Activated naive CD4-positive, alpha-beta T cell treated with anti-CD3 and anti-CD28 coated beads, Interleukin-2, amount 50 U/mL, for 72 hours (primary cell): Measurements from ENCODE around the gene ACTR1A. TPM values are rescaled to one million over a fixed set of nuclear protein-coding genes. Genes with fewer than 3 reads are reported as not detected.

ENCODE experiments used
- ATAC-seq, 2 donors: fragments of 150-1000 bp; cut with Tn5 transposase; 2 replicates each; pipeline ENCODE4 v1.10.0; 2021; ENCODE audit warnings: mild to moderate bottlenecking in 2 of 2, moderate library complexity in 2 of 2
- DNase-seq, 2 donors: peaks; one replicate each; pipeline ENCODE4 v3.0.0; 2021 to 2022; ENCODE audit warnings: low spot score in 2 of 2
- H3K27ac Mint-ChIP-seq, 2 donors: one replicate each; pipeline ENCODE4 v1.8.0; 2022; ENCODE audit warnings: mild to moderate bottlenecking in 2 of 2, mixed read lengths in 2 of 2
- H3K36me3 Mint-ChIP-seq, 2 donors: one replicate each; pipeline ENCODE4 v1.8.0; 2022; ENCODE audit warnings: mixed read lengths in 2 of 2
- H3K9me3 Mint-ChIP-seq, 2 donors: one replicate each; pipeline ENCODE4 v1.8.0; 2022; ENCODE audit warnings: mixed read lengths in 2 of 2
- total RNA-seq, 2 donors: library from RNA; stranded (reverse); gene quantifications; one replicate each; pipeline ENCODE4 v1.2.3, GENCODE V29; 2022

ACTR1A gene
- total RNA-seq, 2 donors from 2014 or later, result 48.9 to 97.4 TPM

- DNase-seq, result no peak
- no peaks in the 10 kb centered on the region for H3K9me3 Mint-ChIP-seq
- no peak for ATAC-seq
- H3K36me3 Mint-ChIP-seq, result peaks cover 17 to 22% of the 10 kb centered on the region in 2 donors
- peak within 1 kb of the TSS; percentile 83 to 94 for H3K27ac Mint-ChIP-seq
These were observed 51.2 kb downstream of the ACTR1A start, which contains the start of gene C10orf95 for GRCh38 chr10:102451105-102451969. TSS of gene C10orf95 (minus strand) at chr10:102451543. CDS start at chr10:102451093, 450 bp downstream.

GRCh38 chr10:102450374-102451104 lies 52.0 kb downstream of the ACTR1A start:
- Mint-ChIP-seq H3K9me3 (no peaks in the 10 kb centered on the region), H3K36me3 (peaks cover 17 to 22% of the 10 kb centered on the region in 2 donors), H3K27ac (peak overlapping the region; percentile 94)
- ATAC-seq (peak; percentile 53 to 80), DNase-seq (peak; percentile 84 to 86)

- H3K27ac Mint-ChIP-seq, result peak overlapping the region; percentile 94
- no peaks in the 10 kb centered on the region for H3K9me3 Mint-ChIP-seq
- H3K36me3 Mint-ChIP-seq, result peaks cover 15 to 22% of the 10 kb centered on the region in 2 donors
- DNase-seq, result no peak
- ATAC-seq, result peak in 1 of 2 donors; percentile 0
These were observed 52.5 kb downstream of the ACTR1A start for GRCh38 chr10:102450124-102450373.

GRCh38 chr10:102449321-102450123 lies 53.0 kb downstream of the ACTR1A start:
- Mint-ChIP-seq H3K9me3 (no peaks in the 10 kb centered on the region), H3K27ac (peak overlapping the region; percentile 94), H3K36me3 (peaks cover 10 to 22% of the 10 kb centered on the region in 2 donors)
- DNase-seq (peak; percentile 78 to 80), ATAC-seq (peak; percentile 49 to 67)

GRCh38 chr10:102444851-102445250 lies 57.7 kb downstream of the ACTR1A start:
- Mint-ChIP-seq H3K9me3 (no peaks in the 10 kb centered on the region), H3K27ac (no peak overlapping the region), H3K36me3 (peaks cover 0 to under 1% of the 10 kb centered on the region in 2 donors)
- DNase-seq (no peak), ATAC-seq (no peak)

- peak overlapping the region in 1 of 2 donors; percentile 84 for H3K27ac Mint-ChIP-seq
These were observed 64.1 kb downstream of the ACTR1A start for GRCh38 chr10:102438374-102438773.

GRCh38 chr10:102437515-102437914 lies 65.0 kb downstream of the ACTR1A start:
- no peaks in the 10 kb centered on the region for H3K9me3 Mint-ChIP-seq
- peak overlapping the region; percentile 81 to 84 for H3K27ac Mint-ChIP-seq
- H3K36me3 Mint-ChIP-seq, result peaks cover 20 to 22% of the 10 kb centered on the region in 2 donors
- DNase-seq (no peak), ATAC-seq (no peak)

More at GRCh38 chr10:102438374-102438773, 64.1 kb downstream of the ACTR1A start:
- Mint-ChIP-seq H3K9me3 (no peaks in the 10 kb centered on the region), H3K36me3 (peaks cover 20 to 22% of the 10 kb centered on the region in 2 donors)
- no peak for DNase-seq
- ATAC-seq, result no peak

- H3K36me3 Mint-ChIP-seq, result peaks cover 27 to 33% of the 10 kb centered on the region in 2 donors
These were observed 66.2 kb downstream of the ACTR1A start for GRCh38 chr10:102436312-102436711.

GRCh38 chr10:102435529-102436233 lies 66.8 kb downstream of the ACTR1A start:
- Mint-ChIP-seq H3K36me3 (peaks cover 27 to 33% of the 10 kb centered on the region in 2 donors), H3K27ac (peak overlapping the region; percentile 84 to 90), H3K9me3 (no peaks in the 10 kb centered on the region)
- DNase-seq (peak in 1 of 2 donors; percentile 39), ATAC-seq (peak; percentile 24 to 27)

More at GRCh38 chr10:102436312-102436711, 66.2 kb downstream of the ACTR1A start:
- H3K9me3 Mint-ChIP-seq, result no peaks in the 10 kb centered on the region
- DNase-seq, result no peak
- ATAC-seq, result no peak
- H3K27ac Mint-ChIP-seq, result peak overlapping the region; percentile 84 to 90

- H3K36me3 Mint-ChIP-seq, result peaks cover 27 to 33% of the 10 kb centered on the region in 2 donors
- peak overlapping the region; percentile 81 to 84 for H3K27ac Mint-ChIP-seq
- DNase-seq (no peak), ATAC-seq (no peak)
- H3K9me3 Mint-ChIP-seq, result no peaks in the 10 kb centered on the region
These were observed 67.4 kb downstream of the ACTR1A start for GRCh38 chr10:102435133-102435497.

- no peaks in the 10 kb centered on the region for H3K9me3 Mint-ChIP-seq
- H3K27ac Mint-ChIP-seq, result peak overlapping the region; percentile 48 to 84
- peaks cover 27 to 33% of the 10 kb centered on the region in 2 donors for H3K36me3 Mint-ChIP-seq
- DNase-seq (no peak), ATAC-seq (no peak)
These were observed 67.9 kb downstream of the ACTR1A start for GRCh38 chr10:102434394-102435132.

- DNase-seq (no peak), ATAC-seq (no peak)
- no peaks in the 10 kb centered on the region for H3K9me3 Mint-ChIP-seq
- peak overlapping the region; percentile 96 to 97 for H3K27ac Mint-ChIP-seq
- H3K36me3 Mint-ChIP-seq, result peaks cover 27 to 33% of the 10 kb centered on the region in 2 donors
These were observed 68.9 kb downstream of the ACTR1A start for GRCh38 chr10:102433619-102434046.

GRCh38 chr10:102432162-102432950 lies 70.2 kb downstream of the ACTR1A start, which contains the start of gene CUEDC2:
TSS of gene CUEDC2 (minus strand) at chr10:102432574. CDS start at chr10:102425188, 7,386 bp downstream.
- Mint-ChIP-seq H3K9me3 (no peaks in the 10 kb centered on the region), H3K27ac (peak within 1 kb of the TSS; percentile 96 to 98), H3K36me3 (peaks cover 19 to 23% of the 10 kb centered on the region in 2 donors)
- DNase-seq (peak; percentile 96 to 99), ATAC-seq (peak; percentile 93 to 96)

GRCh38 chr10:102431452-102432124 lies 70.9 kb downstream of the ACTR1A start:
- ATAC-seq, result no peak
- Mint-ChIP-seq H3K36me3 (peaks cover 14 to 17% of the 10 kb centered on the region in 2 donors), H3K27ac (peak overlapping the region; percentile 96 to 98), H3K9me3 (no peaks in the 10 kb centered on the region)
- no peak for DNase-seq
